Activated naive CD4-positive, alpha-beta T cell (primary cell): Measurements from ENCODE around the gene PTPRN2.
"Not testable (repeated sequence)": the region's sequence is repeated elsewhere in the genome, so short reads cannot be mapped to it uniquely, and the experiment has no call there.

ENCODE experiments used
- DNase-seq, 4 experiments: peaks; one replicate each; lab custom pipeline; 2025; lab: John Stamatoyannopoulos, UW

PTPRN2 gene

GRCh38 chr7:157994319-157994718 is 593.3 kb downstream of the PTPRN2 start:
- DNase-seq: no peak

- no peak for DNase-seq
Observed at GRCh38 chr7:157993406-157994105, 594.1 kb downstream of the PTPRN2 start.

GRCh38 chr7:157992511-157993160 is 595.0 kb downstream of the PTPRN2 start:
- DNase-seq: no peak

GRCh38 chr7:157991761-157992160 is 595.9 kb downstream of the PTPRN2 start:
- DNase-seq: no peak

- no peak for DNase-seq
Observed at GRCh38 chr7:157991351-157991750, 596.3 kb downstream of the PTPRN2 start.

GRCh38 chr7:157990881-157991250 is 596.8 kb downstream of the PTPRN2 start:
- DNase-seq: no peak

- DNase-seq: no peak
Observed at GRCh38 chr7:157990226-157990880, 597.3 kb downstream of the PTPRN2 start.

- no peak for DNase-seq
Observed at GRCh38 chr7:157989589-157989988, 598.0 kb downstream of the PTPRN2 start.

GRCh38 chr7:157987906-157988305 is 599.7 kb downstream of the PTPRN2 start:
- no peak for DNase-seq

- DNase-seq: no peak
Observed at GRCh38 chr7:157986051-157986450, 601.6 kb downstream of the PTPRN2 start.

- no peak for DNase-seq
Observed at GRCh38 chr7:157985636-157986035, 602.0 kb downstream of the PTPRN2 start.

- no peak for DNase-seq
Observed at GRCh38 chr7:157984423-157985163, 603.0 kb downstream of the PTPRN2 start.

GRCh38 chr7:157983502-157984422 is 603.9 kb downstream of the PTPRN2 start:
- no peak for DNase-seq

- no peak for DNase-seq
Observed at GRCh38 chr7:157981778-157982177, 605.8 kb downstream of the PTPRN2 start.

- DNase-seq: no peak
Observed at GRCh38 chr7:157980774-157981173, 606.8 kb downstream of the PTPRN2 start.

GRCh38 chr7:157980341-157980731 is 607.3 kb downstream of the PTPRN2 start:
- not testable (repeated sequence) for DNase-seq

- no peak for DNase-seq
Observed at GRCh38 chr7:157979636-157980340, 607.8 kb downstream of the PTPRN2 start.

GRCh38 chr7:157978766-157979165 is 608.9 kb downstream of the PTPRN2 start:
- DNase-seq: no peak

- DNase-seq: no peak
Observed at GRCh38 chr7:157977717-157978496, 609.7 kb downstream of the PTPRN2 start.

- no peak for DNase-seq
Observed at GRCh38 chr7:157977306-157977705, 610.3 kb downstream of the PTPRN2 start.
